Panc1 (cell line): ENCODE measurements around the gene GRIK4. TPM values are rescaled to one million over a fixed set of nuclear protein-coding genes. Genes with fewer than 3 reads are reported as not detected.

Experiments used
- ATAC-seq: fragments of 200-7000 bp; cut with Tn5 transposase; 2 replicates; pipeline ENCODE4 v1.9.1; 2020; ENCODE audit warnings: mild to moderate bottlenecking, moderate library complexity
- BruUV-seq: library from RNA; stranded (reverse); fragments of 400-500 nt; replicated peaks from 2 replicates; lab custom pipeline; 2021; lab: Mats Ljungman, UMichigan
- CTCF ChIA-PET: fragments of 300-600 bp; sonication (Branson Sonifier 250); formaldehyde crosslinking; loops from one replicate; lab custom pipeline; 2022; ENCODE audit warnings: antibody characterized with exemption; lab: Charles Lee
- POLR2A ChIA-PET: fragments of 300-600 bp; sonication (Branson Sonifier 250); formaldehyde crosslinking; loops from one replicate; lab custom pipeline; 2022; ENCODE audit warnings: antibody characterized with exemption; lab: Charles Lee
- DNase-seq: peaks from one replicate; pipeline ENCODE4 v3.0.0-alpha.2; 2010; ENCODE audit warnings: low read depth, low spot score
- H3K27ac ChIP-seq: 2 replicates; pipeline ENCODE4 v1.5.1; 2011; ENCODE audit warnings: mild to moderate bottlenecking, low read length, inconsistent platforms
- H3K27me3 ChIP-seq: fragments of 200-500 bp; sonication (Bioruptor generic); 2 replicates; pipeline ENCODE4 v1.6.0; 2014; ENCODE audit warnings: low read length, inconsistent platforms; ENCODE audit not compliant: control insufficient read depth, insufficient read depth
- H3K36me3 ChIP-seq: fragments of 200-500 bp; sonication (Bioruptor generic); 2 replicates; pipeline ENCODE4 v1.5.1; 2014; ENCODE audit warnings: inconsistent platforms, mild to moderate bottlenecking, low read length, moderate library complexity; ENCODE audit not compliant: control insufficient read depth, insufficient read depth
- H3K4me1 ChIP-seq: 2 replicates; pipeline ENCODE4 v1.5.1; 2011; ENCODE audit warnings: inconsistent platforms, mild to moderate bottlenecking, low read length, moderate library complexity; ENCODE audit not compliant: control insufficient read depth, insufficient read depth
- H3K4me3 ChIP-seq, 2 experiments: 2 replicates each; pipeline ENCODE4 v1.5.1; 2011 to 2012; ENCODE audit warnings: low read depth in 2 of 2, low read length in 2 of 2, mild to moderate bottlenecking in 2 of 2, inconsistent platforms in 1 of 2, moderate library complexity in 1 of 2
- H3K9me3 ChIP-seq: fragments of 200-500 bp; sonication (Bioruptor generic); 2 replicates; pipeline ENCODE4 v1.5.1; 2014; ENCODE audit warnings: low read depth, mild to moderate bottlenecking, inconsistent platforms, low read length, moderate library complexity; ENCODE audit not compliant: control insufficient read depth, insufficient read depth
- CTCF ChIP-seq: fragments of 450-650 bp; IDR thresholded peaks from 2 replicates; pipeline ENCODE4 v1.5.1; 2017; ENCODE audit warnings: mild to moderate bottlenecking
- POLR2AphosphoS5 ChIP-seq: IDR thresholded peaks from 2 replicates; pipeline ENCODE4 v1.6.1; 2012; ENCODE audit warnings: mild to moderate bottlenecking, low read depth, low read length, moderate library complexity
- REST ChIP-seq, 2 experiments: IDR thresholded peaks; 2 replicates each; pipeline ENCODE4 v1.6.1; 2011 to 2012; ENCODE audit warnings: low read depth in 2 of 2, control low read depth in 1 of 2, low read length in 1 of 2, mild to moderate bottlenecking in 1 of 2, moderate library complexity in 1 of 2; ENCODE audit not compliant: insufficient read depth in 1 of 2
- SIN3A ChIP-seq: IDR thresholded peaks from 2 replicates; pipeline ENCODE4 v1.6.1; 2012; ENCODE audit warnings: low read depth, mild to moderate bottlenecking, low read length, moderate library complexity, borderline replicate concordance; ENCODE audit not compliant: insufficient read depth
- TCF7L2 ChIP-seq: IDR thresholded peaks from 2 replicates; pipeline ENCODE4 v1.6.1; 2011; ENCODE audit warnings: mild to moderate bottlenecking, low read depth, low read length, inconsistent platforms
- in situ Hi-C: cut with HindIII; loops from 2 replicates; pipeline ENCODE4 v1.10.0; 2016; ENCODE audit warnings: low sequenced_read_pairs, low pct_unique_long_range_greater_than_20kb
- intact Hi-C: fragments of 100-400 bp; cut with micrococcal nuclease; formaldehyde crosslinking; loops from one replicate; pipeline ENCODE4 v1.10.0; 2022; ENCODE audit not compliant: unreplicated experiment
- total RNA-seq: library from RNA; stranded (reverse); gene quantifications from one replicate; pipeline ENCODE4 v1.2.1, GENCODE V29; 2021; ENCODE audit not compliant: unreplicated experiment

The GRIK4 gene
- total RNA-seq, 1 experiment from 2014 or later: 0.62 TPM

GRCh38 chr11:120827198-120827597 lies 315.6 kb downstream of the GRIK4 start:
- no peaks in the 10 kb centered on the region for H3K36me3 ChIP-seq
- H3K4me1 ChIP-seq: no peaks in the 10 kb centered on the region
- ChIA-PET CTCF (interaction anchor here (0.6 kb wide), 1 partner anchor 159 kb away, joined by 4 read pairs; no protein-coding TSS in a partner anchor), POLR2A (no interaction called here)
- H3K27ac ChIP-seq: no peak overlapping the region
- in situ Hi-C loops (no loop called here), intact Hi-C loops (no loop called here)
- H3K9me3 ChIP-seq: no peaks in the 10 kb centered on the region
- ATAC-seq: no peak
- BruUV-seq: no TSS peak
- H3K27me3 ChIP-seq: 0 out of 2 replicates have a peak, but pooled peaks cover 2% of the 10 kb centered on the region
- no peak for TF ChIP-seq CTCF
- no peak for TF ChIP-seq REST (IDR thresholded peaks at IDR 0.05; ENCODE audit: insufficient read depth in 1 of 2, low read depth in 2 of 2, low read length in 1 of 2)
- TF ChIP-seq SIN3A: no peak
- TF ChIP-seq TCF7L2: no peak
- TF ChIP-seq POLR2AphosphoS5: no peak
- no peak for DNase-seq
- no peak overlapping the region for H3K4me3 ChIP-seq

GRCh38 chr11:120827820-120828219 lies 316.3 kb downstream of the GRIK4 start:
- Histone ChIP-seq H3K9me3 (no peaks in the 10 kb centered on the region), H3K4me3 (no peak overlapping the region), H3K4me1 (no peaks in the 10 kb centered on the region), H3K27ac (no peak overlapping the region), H3K27me3 (0 out of 2 replicates have a peak, but pooled peaks cover 2% of the 10 kb centered on the region), H3K36me3 (no peaks in the 10 kb centered on the region)
- ATAC-seq (no peak), DNase-seq (no peak)
- ChIA-PET POLR2A (no interaction called here), CTCF (no interaction called here)
- BruUV-seq: no TSS peak
- intact Hi-C loops (no loop called here), in situ Hi-C loops (no loop called here)
- TF ChIP-seq SIN3A (no peak), POLR2AphosphoS5 (no peak), TCF7L2 (no peak), CTCF (no peak), REST (IDR thresholded peaks at IDR 0.05; ENCODE audit: insufficient read depth in 1 of 2, low read depth in 2 of 2, low read length in 1 of 2) (no peak)
